Raji (cell line): ENCODE measurements around the gene PRR33.

Experiments
- POLR2A ChIP-seq: IDR thresholded peaks from 2 replicates; pipeline ENCODE4 v1.6.1; 2011; ENCODE audit warnings: low read depth, low read length, control low read depth; ENCODE audit not compliant: insufficient read depth

PRR33 gene

GRCh38 chr11:1889941-1890855 lies 1.5 kb downstream of the PRR33 start:
- TF ChIP-seq POLR2A, result no peak

- TF ChIP-seq POLR2A, result no peak
Measured at GRCh38 chr11:1889224-1889930, 2.3 kb downstream of the PRR33 start.

- no peak for TF ChIP-seq POLR2A
Measured at GRCh38 chr11:1888811-1889210, 2.9 kb downstream of the PRR33 start.

GRCh38 chr11:1888347-1888753 lies 3.3 kb downstream of the PRR33 start:
- TF ChIP-seq POLR2A, result no peak

- no peak for TF ChIP-seq POLR2A
Measured at GRCh38 chr11:1887451-1888346, 4.0 kb downstream of the PRR33 start.

GRCh38 chr11:1884303-1884700 lies 7.4 kb downstream of the PRR33 start:
- TF ChIP-seq POLR2A, result no peak

GRCh38 chr11:1883346-1884302 lies 8.1 kb downstream of the PRR33 start:
- TF ChIP-seq POLR2A, result no peak

GRCh38 chr11:1882265-1883238 lies 9.1 kb downstream of the PRR33 start:
- TF ChIP-seq POLR2A, result no peak

GRCh38 chr11:1881442-1882264 lies 10.0 kb downstream of the PRR33 start:
- no peak for TF ChIP-seq POLR2A

GRCh38 chr11:1880746-1881441 lies 10.8 kb downstream of the PRR33 start:
- no peak for TF ChIP-seq POLR2A

- no peak for TF ChIP-seq POLR2A
Measured at GRCh38 chr11:1879941-1880720, 11.6 kb downstream of the PRR33 start.

GRCh38 chr11:1879342-1879940 lies 12.3 kb downstream of the PRR33 start:
- no peak for TF ChIP-seq POLR2A
